ENCODE measurements around the gene SULT4A1. TPM values are rescaled to one million over a fixed set of nuclear protein-coding genes. Genes with fewer than 3 reads are reported as not detected.
A peak's percentile ranks its signal among the peaks of the same experiment; 100 is the strongest.

The SULT4A1 gene
- total and polyA plus RNA-seq, 10 of the 15 experiments (the other 5 are each of a cell fraction or from before 2014, with no cell fraction given), result not detected

GRCh38 chr22:43792905-43793304, 69.4 kb downstream of the SULT4A1 start (continued):
- no peak for TF ChIP-seq BCLAF1 (IDR thresholded peaks at IDR 0.05)
- TF ChIP-seq FOXM1 (IDR thresholded peaks at IDR 0.05; ENCODE audit: low read depth, low read length), result no peak
- TF ChIP-seq RUNX3 (IDR thresholded peaks at IDR 0.05; ENCODE audit: low read length), result no peak
- TF ChIP-seq STAT3 (IDR thresholded peaks at IDR 0.05; ENCODE audit: low read depth, low read length), result no peak
- no peak for TF ChIP-seq STAT1 (conservative IDR thresholded peaks at IDR 0.05)
- TF ChIP-seq ZNF622 (IDR thresholded peaks at IDR 0.05), result no peak

- no TSS peak for BruUV-seq (replicated peaks)
- Histone ChIP-seq H3K27me3 (replicated peaks in 1 of 2; ENCODE audit: control insufficient read depth in 2 of 2, insufficient read depth in 2 of 2, low read length in 1 of 2) (no peaks in the 10 kb centered on the region), H3K4me1 (ENCODE audit: control insufficient read depth, insufficient read depth, low read length) (no peaks in the 10 kb centered on the region), H3K79me2 (ENCODE audit: control insufficient read depth, insufficient read depth, low read length) (no peaks in the 10 kb centered on the region), H3K9me3 (replicated peaks; ENCODE audit: control insufficient read depth, insufficient read depth, low read length) (no peaks in the 10 kb centered on the region), H4K20me1 (ENCODE audit: control insufficient read depth, insufficient read depth) (no peaks in the 10 kb centered on the region), H3K36me3 (ENCODE audit: control insufficient read depth in 2 of 2, insufficient read depth in 2 of 2, low read length in 1 of 2) (no peaks in the 10 kb centered on the region), H2AFZ (ENCODE audit: control insufficient read depth, low read depth, low read length) (no peak overlapping the region), H3K27ac (ENCODE audit: control insufficient read depth, insufficient read depth) (no peak overlapping the region), H3K9ac (ENCODE audit: control insufficient read depth, insufficient read depth, low read length) (no peak overlapping the region), H3K4me2 (ENCODE audit: control insufficient read depth, insufficient read depth) (no peak overlapping the region), H3K4me3 (no peak overlapping the region)
- CTCF ChIA-PET, result no interaction called here
- POLR2A ChIA-PET, result no interaction called here
- 30% methylated on average over 7 of the region's 7 CpGs for WGBS (ENCODE audit: insufficient coverage, insufficient replicate concordance, low lambda C conversion rate, missing lambda C conversion rate)
- ATAC-seq (peak; percentile 72), DNase-seq (ENCODE audit: low read depth, low spot score) (no peak), FAIRE-seq (peak; percentile 64)
- in situ Hi-C loops (cut with MboI), result no loop called here
- TF ChIP-seq IKZF1 (conservative IDR thresholded peaks at IDR 0.05) (peak; percentile 29; the same call in 1 of the 2 replicates), ZNF24 (IDR thresholded peaks at IDR 0.05) (0 out of 2 replicates have a peak, but pooled peaks have one; percentile 7), ZNF687 (IDR thresholded peaks at IDR 0.05) (0 out of 2 replicates have a peak, but pooled peaks have one; percentile 22), MTA2 (IDR thresholded peaks at IDR 0.05; ENCODE audit: low read depth) (peak; percentile 40; the same call in 1 of the 2 replicates), BMI1 (IDR thresholded peaks at IDR 0.05; ENCODE audit: borderline replicate concordance) (no peak), RELB (IDR thresholded peaks at IDR 0.05; ENCODE audit: low read depth) (0 out of 2 replicates have a peak, but pooled peaks have one; percentile 31), ATF3 (IDR thresholded peaks at IDR 0.05; ENCODE audit: borderline replicate concordance, extremely low read depth, low read depth, low read length) (no peak)
- RAD21 ChIA-PET (ENCODE audit: unreplicated experiment), result no interaction called here
- SMC1A ChIA-PET (ENCODE audit: uncharacterized antibody, unreplicated experiment), result interaction anchor here (1.5 kb wide), 1 partner anchor 15 kb away, joined by 3 read pairs; no protein-coding TSS in a partner anchor
- intact Hi-C loops (cut with micrococcal nuclease; ENCODE audit: unreplicated experiment), result no loop called here
These were observed 72.9 kb downstream of the SULT4A1 start for GRCh38 chr22:43789452-43789851.

Data from GM12878 (cell line).